Activated CD8-positive, alpha-beta T cell treated with anti-CD3 and anti-CD28 coated beads for 36 hours (primary cell): ENCODE measurements around the gene SEPTIN11. TPM values are rescaled to one million over a fixed set of nuclear protein-coding genes. Genes with fewer than 3 reads are reported as not detected.

Source experiments
- ATAC-seq: fragments of 200-7000 bp; cut with Tn5 transposase; one replicate; pipeline ENCODE4 v1.10.0; 2021; ENCODE audit warnings: mild to moderate bottlenecking, moderate library complexity
- CTCF ChIA-PET: fragments of 350-600 bp; sonication (Branson Sonifier 250); formaldehyde crosslinking; loops from one replicate; lab custom pipeline; 2021; ENCODE audit warnings: antibody characterized with exemption; lab: Charles Lee
- POLR2A ChIA-PET: fragments of 350-600 bp; sonication (Branson Sonifier 250); formaldehyde crosslinking; loops from one replicate; lab custom pipeline; 2021; ENCODE audit warnings: antibody characterized with exemption; lab: Charles Lee
- DNase-seq: peaks from one replicate; pipeline ENCODE4 v3.0.0-alpha.2; 2020
- H3K27ac Mint-ChIP-seq: one replicate; pipeline ENCODE4 v1.8.0; 2021; ENCODE audit warnings: mild to moderate bottlenecking, mixed read lengths
- H3K27me3 Mint-ChIP-seq: one replicate; pipeline ENCODE4 v1.8.0; 2021; ENCODE audit warnings: mixed read lengths
- H3K36me3 Mint-ChIP-seq: one replicate; pipeline ENCODE4 v1.8.0; 2021; ENCODE audit warnings: low read depth, mixed read lengths
- H3K4me1 Mint-ChIP-seq: one replicate; pipeline ENCODE4 v1.8.0; 2021; ENCODE audit warnings: low read depth, mixed read lengths
- H3K4me3 Mint-ChIP-seq: one replicate; pipeline ENCODE4 v1.8.0; 2021; ENCODE audit warnings: mild to moderate bottlenecking, moderate library complexity, mixed read lengths
- H3K9me3 Mint-ChIP-seq: one replicate; pipeline ENCODE4 v1.8.0; 2021; ENCODE audit warnings: mixed read lengths
- intact Hi-C: fragments of 100-400 bp; cut with micrococcal nuclease; formaldehyde crosslinking; loops from one replicate; pipeline ENCODE4 v1.10.0; 2022
- total RNA-seq, 2 experiments: library from RNA; stranded (reverse); gene quantifications; one replicate each; pipeline ENCODE4 v1.2.3, GENCODE V29; 2021
- TF ChIP-seq, protein P1 (sequence below): fragments of 200-600 bp; IDR thresholded peaks from one replicate; pipeline ENCODE4 v1.8.0; 2022; ENCODE audit warnings: antibody characterized with exemption, mild to moderate bottlenecking

Gene SEPTIN11
- total RNA-seq, 2 experiments from 2014 or later: 38.6 to 43.3 TPM

DNA sequence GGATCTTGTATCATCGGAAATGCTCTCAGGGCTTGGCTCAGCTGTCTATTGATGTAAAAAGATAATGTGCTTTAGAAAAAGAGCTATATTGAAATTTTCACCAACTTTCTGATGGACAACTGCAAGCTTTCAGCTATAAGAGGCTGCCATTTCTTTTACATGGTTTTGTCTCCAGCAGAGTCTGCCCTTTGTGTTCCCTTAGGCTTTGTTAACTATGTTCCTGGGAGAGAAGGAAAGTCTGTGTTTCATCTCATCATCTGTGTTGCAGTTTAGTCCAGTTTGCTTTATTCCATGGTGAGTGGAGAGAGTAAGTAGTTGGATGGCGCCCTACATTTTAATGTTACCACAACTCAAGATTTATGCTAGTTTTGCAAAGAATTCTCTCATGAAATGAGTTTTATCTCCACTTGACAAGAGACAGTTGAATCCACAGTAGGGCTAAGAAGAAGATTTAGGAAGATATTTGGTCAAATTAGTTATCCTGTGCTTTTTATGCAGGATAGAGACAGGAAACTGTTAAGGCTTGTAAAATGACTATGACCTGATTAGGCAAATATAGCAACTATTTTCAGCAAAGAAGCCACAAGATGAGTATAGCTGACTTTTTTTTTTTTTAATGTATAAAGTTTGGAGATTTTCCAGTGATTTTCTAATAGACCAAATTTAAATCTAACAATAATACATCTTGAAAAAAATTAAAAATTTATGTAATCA, 16.5 kb downstream of the SEPTIN11 start:
- TF ChIP-seq, protein P1, sequence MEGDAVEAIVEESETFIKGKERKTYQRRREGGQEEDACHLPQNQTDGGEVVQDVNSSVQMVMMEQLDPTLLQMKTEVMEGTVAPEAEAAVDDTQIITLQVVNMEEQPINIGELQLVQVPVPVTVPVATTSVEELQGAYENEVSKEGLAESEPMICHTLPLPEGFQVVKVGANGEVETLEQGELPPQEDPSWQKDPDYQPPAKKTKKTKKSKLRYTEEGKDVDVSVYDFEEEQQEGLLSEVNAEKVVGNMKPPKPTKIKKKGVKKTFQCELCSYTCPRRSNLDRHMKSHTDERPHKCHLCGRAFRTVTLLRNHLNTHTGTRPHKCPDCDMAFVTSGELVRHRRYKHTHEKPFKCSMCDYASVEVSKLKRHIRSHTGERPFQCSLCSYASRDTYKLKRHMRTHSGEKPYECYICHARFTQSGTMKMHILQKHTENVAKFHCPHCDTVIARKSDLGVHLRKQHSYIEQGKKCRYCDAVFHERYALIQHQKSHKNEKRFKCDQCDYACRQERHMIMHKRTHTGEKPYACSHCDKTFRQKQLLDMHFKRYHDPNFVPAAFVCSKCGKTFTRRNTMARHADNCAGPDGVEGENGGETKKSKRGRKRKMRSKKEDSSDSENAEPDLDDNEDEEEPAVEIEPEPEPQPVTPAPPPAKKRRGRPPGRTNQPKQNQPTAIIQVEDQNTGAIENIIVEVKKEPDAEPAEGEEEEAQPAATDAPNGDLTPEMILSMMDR: no peak
- ATAC-seq (no peak), DNase-seq (no peak)
- Mint-ChIP-seq H3K9me3 (peaks cover 2% of the 10 kb centered on the region), H3K27ac (no peak overlapping the region), H3K4me1 (peaks cover 18% of the 10 kb centered on the region), H3K4me3 (no peak overlapping the region), H3K36me3 (peaks cover 6% of the 10 kb centered on the region), H3K27me3 (no peaks in the 10 kb centered on the region)
- ChIA-PET POLR2A (interaction anchor here (1.3 kb wide), 1 partner anchor 10 kb away, joined by 3 read pairs; no protein-coding TSS in a partner anchor), CTCF (interaction anchor here (0.7 to 2.1 kb wide), 3 partner anchors 30 to 79 kb away, joined by 3 to 7 read pairs (median 5); no protein-coding TSS in a partner anchor)
- intact Hi-C loops: no loop called here

DNA sequence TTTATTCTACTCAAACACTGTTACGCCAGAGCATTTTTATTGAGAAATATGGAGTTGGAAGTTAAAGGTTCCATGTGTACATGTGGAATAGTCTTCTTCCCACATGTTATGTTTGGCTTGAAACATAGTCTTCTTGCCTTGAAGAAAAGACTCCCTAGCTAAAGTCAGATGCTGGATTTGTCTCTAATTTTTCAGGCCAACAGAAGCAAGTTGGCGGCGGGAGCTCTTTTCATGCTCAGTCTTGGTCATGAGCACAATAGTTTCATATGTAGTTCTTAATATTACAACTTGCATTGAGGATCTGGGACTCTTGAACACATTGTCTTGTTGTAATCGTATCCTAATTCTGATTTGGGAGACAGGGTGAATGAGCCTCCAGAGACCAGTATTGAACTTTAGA, 19.4 kb downstream of the SEPTIN11 start:
- H3K4me3 Mint-ChIP-seq: no peak overlapping the region
- intact Hi-C loops: no loop called here
- ATAC-seq: no peak
- ChIA-PET CTCF (no interaction called here), POLR2A (no interaction called here)
- no peak for DNase-seq
- no peaks in the 10 kb centered on the region for H3K27me3 Mint-ChIP-seq
- H3K9me3 Mint-ChIP-seq: peaks cover 2% of the 10 kb centered on the region
- TF ChIP-seq, protein P1: no peak
- no peak overlapping the region for H3K27ac Mint-ChIP-seq
- peaks cover 10% of the 10 kb centered on the region for H3K36me3 Mint-ChIP-seq
- peaks cover 17% of the 10 kb centered on the region for H3K4me1 Mint-ChIP-seq

DNA sequence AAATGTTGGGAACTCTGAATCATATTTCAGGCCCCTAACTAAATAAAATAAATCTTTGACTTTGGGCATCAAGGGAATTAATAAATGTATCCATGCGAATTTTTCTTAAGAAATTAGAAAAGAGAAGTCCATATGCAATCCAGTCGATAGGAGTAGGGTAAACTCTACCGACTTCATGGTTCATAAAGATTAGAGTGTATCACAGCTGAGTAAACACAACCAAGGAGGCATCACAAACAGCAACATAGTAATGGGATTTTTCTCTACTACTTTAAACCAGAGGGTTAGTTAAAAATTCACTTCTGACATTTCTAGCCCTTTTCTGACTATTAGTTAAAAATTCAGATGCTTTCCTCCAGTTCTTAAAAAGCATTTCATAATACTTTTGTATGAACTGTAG, 19.9 kb downstream of the SEPTIN11 start:
- Mint-ChIP-seq H3K27ac (no peak overlapping the region), H3K4me3 (no peak overlapping the region), H3K9me3 (no peaks in the 10 kb centered on the region), H3K4me1 (peaks cover 13% of the 10 kb centered on the region), H3K36me3 (peaks cover 6% of the 10 kb centered on the region), H3K27me3 (no peaks in the 10 kb centered on the region)
- DNase-seq (no peak), ATAC-seq (no peak)
- TF ChIP-seq, protein P1: no peak
- intact Hi-C loops: no loop called here
- CTCF ChIA-PET: no interaction called here
- POLR2A ChIA-PET: no interaction called here

DNA sequence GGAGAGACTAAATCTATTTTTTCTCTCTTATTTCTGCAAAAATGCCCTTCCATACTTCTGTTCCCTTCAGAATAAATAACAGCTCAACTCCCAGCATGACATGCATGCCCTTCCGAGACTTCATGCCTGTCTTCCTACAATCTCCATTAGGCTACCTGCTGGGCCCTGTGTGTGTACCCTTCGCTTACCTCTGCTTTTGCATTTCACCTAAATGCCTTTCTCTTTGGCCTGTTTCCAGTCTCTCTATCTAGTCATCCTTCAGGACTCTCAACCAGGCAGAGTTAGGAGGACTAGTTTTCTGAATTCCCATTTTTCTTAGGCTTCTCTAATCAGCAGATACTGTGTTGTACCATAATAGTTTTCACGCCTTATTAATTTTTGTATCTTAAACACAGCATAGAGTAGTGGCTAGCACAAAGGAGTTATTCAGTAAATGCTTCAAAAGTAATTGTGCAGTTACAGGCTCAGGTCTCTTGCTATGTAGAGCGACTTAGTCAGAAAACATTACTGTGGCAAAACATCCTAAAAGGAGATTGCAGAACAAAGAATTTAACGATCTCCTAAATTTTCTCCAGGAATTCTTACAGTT, 20.5 kb downstream of the SEPTIN11 start:
- Mint-ChIP-seq H3K27me3 (no peaks in the 10 kb centered on the region), H3K36me3 (peaks cover 4% of the 10 kb centered on the region), H3K27ac (no peak overlapping the region), H3K9me3 (no peaks in the 10 kb centered on the region), H3K4me3 (no peak overlapping the region), H3K4me1 (peaks cover 8% of the 10 kb centered on the region)
- TF ChIP-seq, protein P1: no peak
- POLR2A ChIA-PET: no interaction called here
- intact Hi-C loops: no loop called here
- ATAC-seq (no peak), DNase-seq (no peak)
- CTCF ChIA-PET: interaction anchor here (0.8 kb wide), 1 partner anchor 13 kb away, joined by 3 read pairs; no protein-coding TSS in a partner anchor

DNA sequence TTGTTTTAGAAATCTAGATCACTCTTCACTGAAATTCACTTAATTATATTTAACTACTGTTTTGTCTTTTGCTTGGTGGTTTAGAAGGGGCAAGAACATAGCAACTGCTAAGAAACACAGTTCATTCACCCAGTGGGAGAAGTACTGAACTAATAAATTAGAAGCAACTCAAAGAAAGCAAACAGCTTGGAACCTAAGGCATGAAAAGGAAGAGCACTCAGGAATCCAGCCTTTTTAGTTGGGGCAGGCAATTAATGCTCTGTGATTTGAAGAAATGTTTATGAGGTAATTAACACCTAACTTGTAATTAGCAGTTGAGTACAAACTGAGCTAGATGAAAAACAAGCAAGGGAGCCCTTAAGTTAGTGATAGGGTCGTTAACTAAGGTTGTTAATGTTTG, 22.8 kb downstream of the SEPTIN11 start:
- ATAC-seq (no peak), DNase-seq (no peak)
- H3K9me3 Mint-ChIP-seq: no peaks in the 10 kb centered on the region
- intact Hi-C loops: no loop called here
- H3K4me1 Mint-ChIP-seq: peaks cover 17% of the 10 kb centered on the region
- H3K27me3 Mint-ChIP-seq: no peaks in the 10 kb centered on the region
- H3K4me3 Mint-ChIP-seq: no peak overlapping the region
- CTCF ChIA-PET: no interaction called here
- POLR2A ChIA-PET: interaction anchor here (1.1 kb wide), 1 partner anchor 10 kb away, joined by 4 read pairs; no protein-coding TSS in a partner anchor
- no peak overlapping the region for H3K27ac Mint-ChIP-seq
- TF ChIP-seq, protein P1: no peak
- H3K36me3 Mint-ChIP-seq: peaks cover 6% of the 10 kb centered on the region
